ENCODE measurements around the gene CISD2.
"Not testable (repeated sequence)": the region's sequence is repeated elsewhere in the genome, so short reads cannot be mapped to it uniquely, and the experiment has no call there.

CISD2 gene

DNA sequence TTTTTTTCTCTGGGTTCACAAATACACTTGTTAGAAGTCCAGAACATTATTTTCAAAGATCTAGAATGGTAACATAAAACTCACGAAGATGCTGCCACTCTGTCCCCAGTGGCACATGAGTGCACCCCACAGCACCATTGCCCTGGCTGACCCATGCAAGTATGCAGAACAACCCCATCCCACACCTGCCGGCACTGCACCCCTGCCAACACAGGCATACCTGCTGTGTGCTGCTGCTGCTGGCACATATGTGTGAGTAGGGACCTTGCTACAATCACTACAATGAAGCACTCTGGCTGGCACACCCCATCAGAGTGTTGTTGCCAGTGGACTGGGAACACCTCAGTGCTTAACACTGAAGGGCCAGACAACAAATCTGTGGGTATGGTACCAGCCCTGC, 66.9 kb downstream of the CISD2 start:
- no peak for DNase-seq (ENCODE audit: low read depth)

DNA sequence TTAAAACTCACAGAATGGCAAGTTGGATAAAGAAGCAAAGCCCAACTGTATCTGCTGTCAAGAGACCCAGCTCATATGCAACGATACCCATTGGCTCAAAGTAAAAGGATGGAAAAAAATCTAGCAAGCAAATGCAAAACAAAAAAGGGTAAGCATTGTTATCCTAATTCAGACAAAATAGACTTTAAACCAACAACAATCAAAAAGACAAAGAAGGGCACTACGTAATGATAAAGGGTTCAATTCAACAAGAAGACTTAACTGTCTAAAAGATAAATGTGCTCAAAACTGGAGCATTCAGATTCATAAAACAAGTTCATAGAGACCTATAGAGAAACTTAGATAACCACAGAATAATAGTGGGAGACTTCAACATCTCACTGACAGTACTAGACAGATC, 69.3 kb downstream of the CISD2 start:
- DNase-seq (ENCODE audit: low read depth) = not testable (repeated sequence)
